GM18505 (cell line): Measurements from ENCODE around the gene PRDX1.
"Not testable (repeated sequence)": the region's sequence is repeated elsewhere in the genome, so short reads cannot be mapped to it uniquely, and the experiment has no call there.

Source experiments
- ATAC-seq: cut with Tn5 transposase; IDR thresholded peaks from one replicate; pipeline ENCODE4 v1.9.1; 2021; ENCODE audit not compliant: unreplicated experiment
- POLR2A ChIP-seq: IDR thresholded peaks from 4 replicates; pipeline ENCODE4 v1.6.1; 2011; ENCODE audit warnings: borderline replicate concordance; ENCODE audit not compliant: insufficient read depth, insufficient read length; ENCODE audit errors: extremely low read depth

PRDX1 gene

GRCh38 chr1:45478121-45478814, 43.4 kb downstream of the PRDX1 start:
- TF ChIP-seq POLR2A = no peak

DNA sequence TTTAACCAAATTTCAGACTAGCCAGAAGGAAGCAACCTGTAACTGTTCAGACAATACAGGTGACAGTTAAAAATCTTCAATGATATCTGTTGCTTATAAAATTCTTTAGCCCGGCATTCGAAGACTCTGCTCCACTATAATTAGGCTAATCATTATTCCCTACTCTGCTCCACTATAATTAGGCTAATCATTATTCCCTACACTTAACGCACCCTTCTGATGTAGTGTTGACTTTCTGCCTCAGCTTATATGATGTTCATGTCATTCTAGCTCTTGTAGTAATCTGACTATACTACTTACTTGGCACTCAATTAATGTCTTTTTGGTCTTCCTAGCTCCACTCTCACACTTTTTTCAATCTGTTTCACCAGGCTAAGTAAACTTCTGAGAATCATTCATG, 44.0 kb downstream of the PRDX1 start:
- TF ChIP-seq POLR2A = no peak
- no peak for ATAC-seq

More at GRCh38 chr1:45478121-45478814, 43.4 kb downstream of the PRDX1 start:
- ATAC-seq = no peak

DNA sequence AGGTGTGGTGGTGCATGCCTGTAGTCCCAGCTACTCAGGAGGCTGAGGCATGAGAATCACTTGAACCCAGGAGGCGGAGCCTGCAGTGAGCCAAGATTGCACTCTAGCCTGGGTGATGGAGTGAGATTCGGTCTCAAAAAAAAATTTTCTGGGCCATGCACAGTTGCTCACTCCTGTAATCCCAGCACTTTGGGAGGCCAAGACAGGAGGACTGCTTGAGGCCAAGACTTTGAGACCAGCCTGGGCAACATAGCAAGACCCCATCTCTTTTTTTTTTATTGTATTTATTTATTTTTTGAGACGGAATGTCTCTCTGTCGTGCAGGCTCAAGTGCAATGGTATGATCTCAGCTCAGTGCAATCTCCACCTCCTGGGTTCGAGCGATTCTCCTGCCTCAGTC, 47.5 kb downstream of the PRDX1 start:
- ATAC-seq = not testable (repeated sequence)

- TF ChIP-seq POLR2A = no peak
- peak; percentile 49 for ATAC-seq
These were observed 48.4 kb downstream of the PRDX1 start for GRCh38 chr1:45473302-45473701.

DNA sequence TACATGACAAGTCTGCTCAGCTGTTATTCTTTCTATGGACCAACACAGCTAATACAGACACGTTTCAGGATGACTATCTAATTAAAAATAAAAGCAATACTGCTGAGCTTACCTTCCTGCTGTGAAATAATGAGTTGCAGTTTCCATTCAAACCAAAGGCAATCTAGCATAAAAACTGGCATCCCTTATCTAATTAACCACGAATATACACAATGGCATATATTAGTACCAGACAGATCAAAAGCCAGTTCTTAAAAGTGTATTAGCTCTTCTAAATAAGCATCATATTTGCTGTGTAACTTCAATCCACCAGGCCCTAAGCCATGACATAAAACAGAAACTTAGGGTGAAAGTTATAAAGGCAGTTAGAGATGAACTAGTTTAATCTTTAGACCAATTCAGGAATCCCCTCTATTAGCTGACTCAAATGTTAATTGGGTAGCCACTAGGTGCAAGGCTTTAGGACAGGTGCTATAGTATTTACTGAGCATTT, 51.3 kb downstream of the PRDX1 start:
- ATAC-seq = no peak
- TF ChIP-seq POLR2A = no peak

DNA sequence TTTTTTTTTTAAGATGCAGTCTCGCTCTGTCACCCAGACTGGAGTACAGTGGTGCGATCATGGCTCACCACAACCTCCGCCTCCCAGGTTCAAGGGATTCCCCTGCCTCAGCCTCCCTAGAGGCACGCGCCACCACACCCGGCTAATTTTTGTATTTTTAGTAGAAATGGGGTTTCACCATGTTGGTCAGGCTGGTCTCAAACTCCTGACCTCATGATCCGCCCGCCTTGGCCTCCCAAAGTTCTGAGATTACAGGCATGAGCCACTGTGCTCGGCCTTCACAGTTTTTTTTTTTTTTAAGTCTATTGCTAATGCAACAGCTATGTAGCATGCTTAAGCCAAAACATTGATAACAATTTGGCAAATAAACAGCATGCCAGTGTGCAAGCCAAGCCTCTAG, 54.3 kb downstream of the PRDX1 start:
- ATAC-seq = not testable (repeated sequence)

- TF ChIP-seq POLR2A = no peak
- no peak for ATAC-seq
These were observed 56.4 kb downstream of the PRDX1 start for GRCh38 chr1:45465277-45465676.
